ENCODE measurements around the gene DPY19L2.
"Not testable (repeated sequence)": the region's sequence is repeated elsewhere in the genome, so short reads cannot be mapped to it uniquely, and the experiment has no call there.

The DPY19L2 gene

DNA sequence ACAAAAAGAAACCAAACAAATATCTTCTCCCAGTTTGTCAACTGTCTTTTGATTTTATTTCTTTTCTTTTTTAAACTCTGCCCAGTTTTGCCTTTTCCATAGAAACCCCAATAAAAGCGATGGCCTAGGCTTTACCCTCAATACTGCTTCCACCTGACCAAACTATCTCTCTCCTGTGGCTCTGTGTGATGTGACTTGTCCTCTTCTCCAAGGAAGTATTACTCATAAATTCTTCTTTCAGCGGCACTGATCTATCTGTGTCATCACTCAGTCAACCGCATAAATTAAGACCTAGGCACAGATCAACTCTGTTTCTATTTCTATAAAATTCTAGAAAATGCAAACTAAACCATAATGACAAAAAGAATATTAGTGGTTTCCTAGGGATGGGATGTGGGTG lies 9.8 kb downstream of the DPY19L2 start:
- DNase-seq (ENCODE audit: low read depth) = not testable (repeated sequence)

GRCh38 chr12:63656407-63656806 lies 11.9 kb downstream of the DPY19L2 start:
- DNase-seq (ENCODE audit: low read depth) = not testable (repeated sequence)

- not testable (repeated sequence) for DNase-seq (ENCODE audit: low read depth)
Observed at GRCh38 chr12:63655543-63656257, 12.6 kb downstream of the DPY19L2 start.

DNA sequence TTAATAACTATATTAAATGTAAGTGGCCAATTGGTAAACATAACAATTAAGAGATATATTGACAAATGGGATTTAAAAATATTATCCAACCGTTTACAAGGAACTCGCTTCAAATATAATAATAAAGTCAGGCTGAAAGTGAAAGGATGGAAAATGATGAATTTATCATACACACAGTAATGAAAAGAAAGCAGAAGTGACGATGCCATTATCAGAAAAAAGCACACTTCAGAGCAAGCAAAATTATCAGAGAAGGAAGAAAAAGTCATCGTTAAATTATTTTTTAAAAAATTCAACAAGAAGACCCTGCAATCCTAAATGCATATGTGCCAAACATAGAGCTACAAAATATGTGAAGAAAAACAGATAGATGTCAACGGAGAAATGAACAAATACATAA lies 13.8 kb downstream of the DPY19L2 start:
- DNase-seq (ENCODE audit: low read depth) = not testable (repeated sequence)

GRCh38 chr12:63649517-63649916 lies 18.8 kb downstream of the DPY19L2 start:
- peak; percentile 57 for DNase-seq (ENCODE audit: low read depth)

GRCh38 chr12:63643381-63644140 lies 24.7 kb downstream of the DPY19L2 start:
- peak; percentile 45 for DNase-seq (ENCODE audit: low read depth)

- not testable (repeated sequence) for DNase-seq (ENCODE audit: low read depth)
Observed at GRCh38 chr12:63624258-63624657, 44.0 kb downstream of the DPY19L2 start.

- not testable (repeated sequence) for DNase-seq (ENCODE audit: low read depth)
Observed at GRCh38 chr12:63615544-63615943, 52.7 kb downstream of the DPY19L2 start.

GRCh38 chr12:63611285-63611684 lies 57.0 kb downstream of the DPY19L2 start:
- DNase-seq (ENCODE audit: low read depth) = not testable (repeated sequence)

- DNase-seq (ENCODE audit: low read depth) = not testable (repeated sequence)
Observed at GRCh38 chr12:63609281-63609680, 59.0 kb downstream of the DPY19L2 start.

- not testable (repeated sequence) for DNase-seq (ENCODE audit: low read depth)
Observed at GRCh38 chr12:63604985-63605384, 63.3 kb downstream of the DPY19L2 start.

DNA sequence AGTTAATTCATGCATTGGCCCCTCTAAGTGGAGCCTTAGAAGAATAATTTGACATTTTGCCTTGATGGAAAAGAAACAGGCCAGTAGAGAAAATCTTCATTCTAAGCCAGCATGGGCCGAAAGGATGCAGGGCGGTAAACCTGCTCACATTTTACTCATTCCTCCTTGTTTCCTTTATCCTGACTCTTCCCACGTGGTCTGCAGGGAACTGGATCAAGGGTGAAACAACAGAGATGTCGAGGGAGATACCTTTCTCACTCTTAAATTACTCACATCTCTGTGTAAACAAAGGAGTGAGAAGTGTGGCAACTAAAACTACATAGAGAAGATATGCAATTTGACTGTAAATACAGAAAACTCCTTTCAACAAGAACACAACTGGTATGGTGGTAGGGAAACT lies 73.5 kb downstream of the DPY19L2 start:
- DNase-seq (ENCODE audit: low read depth) = not testable (repeated sequence)

DNA sequence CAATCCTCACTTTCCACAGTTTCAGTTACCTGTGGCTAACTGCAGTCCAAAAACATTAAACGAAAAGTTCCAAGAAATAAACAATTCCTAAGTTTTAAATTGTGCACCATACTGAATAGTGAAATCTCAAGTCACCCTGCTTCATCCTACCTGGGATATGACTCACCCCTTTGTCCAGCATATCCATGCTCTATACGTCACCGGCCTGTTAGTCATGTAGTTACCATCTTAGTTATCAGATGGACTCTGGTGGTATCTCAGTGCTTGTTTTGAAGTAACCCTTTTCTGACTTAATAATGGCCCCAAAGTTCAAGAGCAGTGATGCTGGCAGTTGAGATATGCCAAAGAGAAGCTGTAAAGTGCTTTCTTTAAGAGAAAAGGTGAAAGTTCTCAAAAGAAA lies 83.9 kb downstream of the DPY19L2 start:
- not testable (repeated sequence) for DNase-seq (ENCODE audit: low read depth)

- not testable (repeated sequence) for DNase-seq (ENCODE audit: low read depth)
Observed at GRCh38 chr12:63583289-63583688, 85.0 kb downstream of the DPY19L2 start.

DNA sequence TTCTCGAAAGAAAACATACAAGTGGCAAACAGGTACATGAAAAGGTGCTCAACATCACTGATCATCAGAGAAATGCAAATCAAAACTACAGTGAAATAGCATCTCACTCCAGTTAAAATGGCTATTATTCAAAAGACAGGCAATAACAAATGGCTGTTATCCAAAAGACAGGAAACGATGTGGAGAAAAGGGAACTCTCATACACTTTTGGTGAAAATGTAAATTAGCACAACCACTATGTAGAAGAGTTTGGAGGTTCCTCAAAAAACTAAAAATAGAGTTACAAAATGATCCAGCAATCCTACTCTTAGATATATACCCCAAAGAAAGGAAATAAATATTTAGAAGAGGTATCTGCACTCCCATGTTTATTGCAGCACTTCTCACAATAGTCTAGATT lies 90.7 kb downstream of the DPY19L2 start:
- not testable (repeated sequence) for DNase-seq (ENCODE audit: low read depth)

DNA sequence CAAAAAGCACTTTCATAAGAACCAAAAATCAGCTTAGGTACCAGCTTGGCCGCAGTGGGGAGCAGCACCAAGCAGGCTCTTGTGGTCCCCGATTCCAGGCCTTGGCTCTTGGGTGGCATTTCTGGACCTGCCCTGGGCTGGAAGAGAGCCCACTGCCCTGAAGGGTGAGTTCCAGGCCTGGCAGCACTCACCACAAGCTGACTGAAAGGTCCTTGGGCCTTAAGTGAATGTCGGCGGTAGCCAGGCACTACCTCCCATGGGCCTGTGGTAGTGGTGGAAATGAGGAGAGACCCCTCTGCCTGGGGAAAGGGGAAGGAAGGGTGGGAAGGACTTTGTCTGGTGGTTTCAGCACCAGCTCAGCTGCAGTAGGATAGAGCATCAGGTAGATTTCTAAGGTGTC lies 96.3 kb downstream of the DPY19L2 start:
- DNase-seq (ENCODE audit: low read depth) = not testable (repeated sequence)

DNA sequence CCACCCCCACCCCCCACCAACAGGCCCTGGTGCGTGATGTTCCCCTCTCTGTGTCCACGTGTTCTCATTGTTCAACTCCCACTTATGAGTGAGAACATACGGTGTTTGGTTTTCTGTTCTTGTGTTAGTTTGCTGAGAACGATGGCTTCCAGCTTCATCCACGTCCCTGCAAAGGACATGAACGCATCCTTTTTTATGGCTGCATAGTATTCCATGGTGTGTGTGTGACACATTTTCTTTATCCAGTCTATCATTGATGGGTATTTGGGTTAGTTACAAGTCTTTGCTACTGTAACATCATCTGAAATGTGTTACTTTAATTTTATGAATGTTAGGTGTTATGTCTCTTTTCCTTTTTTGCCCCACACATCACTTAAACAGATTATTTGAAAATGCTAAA lies 109.8 kb downstream of the DPY19L2 start:
- not testable (repeated sequence) for DNase-seq (ENCODE audit: low read depth)

GRCh38 chr12:63551397-63551796 lies 116.9 kb downstream of the DPY19L2 start:
- not testable (repeated sequence) for DNase-seq (ENCODE audit: low read depth)

- DNase-seq (ENCODE audit: low read depth) = not testable (repeated sequence)
Observed at GRCh38 chr12:63549034-63549433, 119.3 kb downstream of the DPY19L2 start.

GRCh38 chr12:63545298-63545916 lies 122.9 kb downstream of the DPY19L2 start:
- DNase-seq (ENCODE audit: low read depth) = not testable (repeated sequence)

DNA sequence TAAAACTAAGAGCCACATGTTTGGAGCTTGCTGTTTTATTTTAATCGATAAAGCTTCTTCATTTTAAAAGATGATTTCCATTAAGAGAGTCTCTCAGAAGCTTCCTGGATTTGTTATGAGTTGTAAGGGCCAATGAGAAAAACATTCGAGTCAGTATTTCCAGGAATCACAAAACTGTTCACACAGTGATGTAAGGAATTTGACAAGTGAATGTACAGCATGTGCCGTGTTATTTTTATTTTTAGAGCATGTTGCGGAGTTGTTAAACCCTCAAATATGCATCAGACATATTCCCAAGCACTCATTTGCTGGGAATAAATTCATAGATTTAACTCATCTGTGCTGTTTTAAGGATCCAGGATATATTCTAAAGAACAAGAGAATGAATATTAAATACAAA lies 129.6 kb downstream of the DPY19L2 start:
- DNase-seq (ENCODE audit: low read depth) = not testable (repeated sequence)

- not testable (repeated sequence) for DNase-seq (ENCODE audit: low read depth)
Observed at GRCh38 chr12:63537838-63538237, 130.5 kb downstream of the DPY19L2 start.

- DNase-seq (ENCODE audit: low read depth) = not testable (repeated sequence)
Observed at GRCh38 chr12:63529641-63530040, 138.7 kb downstream of the DPY19L2 start.

Measured in HS-5 (cell line).